ENCODE data around the gene GALNT16.

The GALNT16 gene

GRCh38 chr14:69346710-69347109 lies 86.8 kb downstream of the GALNT16 start:
- Histone ChIP-seq H3K79me2 (ENCODE audit: control insufficient read depth, low read length) (no peaks in the 10 kb centered on the region), H3K4me1 (ENCODE audit: control insufficient read depth, low read length) (no peaks in the 10 kb centered on the region), H3K4me2 (ENCODE audit: low read length) (no peak overlapping the region)

GRCh38 chr14:69349091-69349777 lies 89.3 kb downstream of the GALNT16 start:
- TF ChIP-seq CTCF (IDR thresholded peaks at IDR 0.05; ENCODE audit: low read depth, low read length, poor library complexity, severe bottlenecking) (no peak), EZH2phosphoT487 (IDR thresholded peaks at IDR 0.05; ENCODE audit: borderline replicate concordance, low read length) (no peak)
- Histone ChIP-seq H3K27me3 (ENCODE audit: control insufficient read depth, low read length) (peaks cover 13% of the 10 kb centered on the region; the same call in 1 of the 2 replicates), H3F3A (ENCODE audit: control insufficient read depth, insufficient read depth) (no peaks in the 10 kb centered on the region), H3K4me2 (ENCODE audit: low read length) (no peak overlapping the region), H3K36me3 (ENCODE audit: control insufficient read depth, low read length) (no peaks in the 10 kb centered on the region), H3K4me1 (ENCODE audit: control insufficient read depth, low read length) (peaks cover 3% of the 10 kb centered on the region), H3K9me2 (replicated peaks; ENCODE audit: control insufficient read depth, low read length) (no peaks in the 10 kb centered on the region), H3K9me3 (ENCODE audit: control insufficient read depth, insufficient read depth, low read length) (no peaks in the 10 kb centered on the region), H3K79me2 (ENCODE audit: control insufficient read depth, low read length) (no peaks in the 10 kb centered on the region), H3K4me3 (ENCODE audit: low read length) (no peak overlapping the region), H4K20me1 (ENCODE audit: control insufficient read depth, insufficient read depth, low read depth, low read length) (no peaks in the 10 kb centered on the region), H3K27ac (ENCODE audit: low read depth, low read length) (no peak overlapping the region)

More at GRCh38 chr14:69346710-69347109, 86.8 kb downstream of the GALNT16 start:
- Histone ChIP-seq H4K20me1 (ENCODE audit: control insufficient read depth, insufficient read depth, low read depth, low read length) (no peaks in the 10 kb centered on the region), H3K27me3 (ENCODE audit: control insufficient read depth, low read length) (peaks cover 26% of the 10 kb centered on the region; the same call in 1 of the 2 replicates), H3K4me3 (ENCODE audit: low read length) (no peak overlapping the region), H3F3A (ENCODE audit: control insufficient read depth, insufficient read depth) (no peaks in the 10 kb centered on the region), H3K9me3 (ENCODE audit: control insufficient read depth, insufficient read depth, low read length) (no peaks in the 10 kb centered on the region), H3K9me2 (replicated peaks; ENCODE audit: control insufficient read depth, low read length) (no peaks in the 10 kb centered on the region), H3K27ac (ENCODE audit: low read depth, low read length) (no peak overlapping the region), H3K36me3 (ENCODE audit: control insufficient read depth, low read length) (no peaks in the 10 kb centered on the region)
- TF ChIP-seq CTCF (IDR thresholded peaks at IDR 0.05; ENCODE audit: low read depth, low read length, poor library complexity, severe bottlenecking) (peak; percentile 58), EZH2phosphoT487 (IDR thresholded peaks at IDR 0.05; ENCODE audit: borderline replicate concordance, low read length) (no peak)

DNA sequence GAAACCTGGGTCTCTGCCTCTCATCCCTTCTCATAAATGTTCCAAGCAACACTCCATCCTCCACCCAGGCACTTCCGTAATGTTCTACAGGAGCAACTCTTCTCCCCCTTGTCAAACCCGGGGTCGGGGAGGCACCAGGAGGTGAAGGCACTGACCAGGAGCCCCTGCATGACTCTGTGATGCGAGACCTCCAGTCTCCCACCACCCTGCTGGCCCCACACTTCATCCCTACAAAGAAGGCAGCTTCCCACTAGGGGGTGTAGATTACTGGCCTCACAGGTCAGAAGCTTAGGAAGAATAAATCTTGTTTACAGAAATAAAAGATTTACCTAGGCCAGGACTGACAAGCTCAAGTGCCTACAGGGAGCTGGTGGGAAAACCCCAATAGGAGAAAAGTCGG lies 90.9 kb downstream of the GALNT16 start:
- Histone ChIP-seq H3K4me1 (ENCODE audit: control insufficient read depth, low read length) (peaks cover 12% of the 10 kb centered on the region), H3F3A (ENCODE audit: control insufficient read depth, insufficient read depth) (no peaks in the 10 kb centered on the region), H4K20me1 (ENCODE audit: control insufficient read depth, insufficient read depth, low read depth, low read length) (no peaks in the 10 kb centered on the region), H3K27ac (ENCODE audit: low read depth, low read length) (no peak overlapping the region), H3K4me3 (ENCODE audit: low read length) (no peak overlapping the region), H3K79me2 (ENCODE audit: control insufficient read depth, low read length) (no peaks in the 10 kb centered on the region), H3K27me3 (ENCODE audit: control insufficient read depth, low read length) (0 out of 2 replicates have a peak, but pooled peaks cover 5% of the 10 kb centered on the region), H3K4me2 (ENCODE audit: low read length) (no peak overlapping the region), H3K9me2 (replicated peaks; ENCODE audit: control insufficient read depth, low read length) (no peaks in the 10 kb centered on the region), H3K36me3 (ENCODE audit: control insufficient read depth, low read length) (no peaks in the 10 kb centered on the region), H3K9me3 (ENCODE audit: control insufficient read depth, insufficient read depth, low read length) (no peaks in the 10 kb centered on the region)
- no peak for TF ChIP-seq EZH2phosphoT487 (IDR thresholded peaks at IDR 0.05; ENCODE audit: borderline replicate concordance, low read length)

GRCh38 chr14:69351385-69351784 lies 91.4 kb downstream of the GALNT16 start:
- Histone ChIP-seq H3K4me2 (ENCODE audit: low read length) (no peak overlapping the region), H4K20me1 (ENCODE audit: control insufficient read depth, insufficient read depth, low read depth, low read length) (no peaks in the 10 kb centered on the region), H3K36me3 (ENCODE audit: control insufficient read depth, low read length) (no peaks in the 10 kb centered on the region), H3K27ac (ENCODE audit: low read depth, low read length) (no peak overlapping the region), H3K4me3 (ENCODE audit: low read length) (no peak overlapping the region), H3K79me2 (ENCODE audit: control insufficient read depth, low read length) (no peaks in the 10 kb centered on the region), H3K9me3 (ENCODE audit: control insufficient read depth, insufficient read depth, low read length) (no peaks in the 10 kb centered on the region), H3F3A (ENCODE audit: control insufficient read depth, insufficient read depth) (no peaks in the 10 kb centered on the region), H3K27me3 (ENCODE audit: control insufficient read depth, low read length) (0 out of 2 replicates have a peak, but pooled peaks cover 5% of the 10 kb centered on the region), H3K9me2 (replicated peaks; ENCODE audit: control insufficient read depth, low read length) (no peaks in the 10 kb centered on the region), H3K4me1 (ENCODE audit: control insufficient read depth, low read length) (peaks cover 12% of the 10 kb centered on the region)
- TF ChIP-seq EZH2phosphoT487 (IDR thresholded peaks at IDR 0.05; ENCODE audit: borderline replicate concordance, low read length) (no peak), CTCF (IDR thresholded peaks at IDR 0.05; ENCODE audit: low read depth, low read length, poor library complexity, severe bottlenecking) (no peak)

Data from DOHH2 (cell line).